Neuronal stem cell (in vitro differentiated cells): ENCODE measurements around the gene FSIP1.
A peak's percentile ranks its signal among the peaks of the same experiment; 100 is the strongest.

Experiments
- DNase-seq: peaks from one replicate; pipeline ENCODE4 v3.0.0-alpha.2; 2013; ENCODE audit warnings: low spot score
- H2AFZ ChIP-seq: one replicate; pipeline ENCODE4 v1.6.1; 2013; ENCODE audit warnings: mild to moderate bottlenecking, low read length, inconsistent platforms
- H2AK5ac ChIP-seq: 2 replicates; pipeline ENCODE4 v1.6.1; 2013; ENCODE audit warnings: low read depth, mild to moderate bottlenecking, inconsistent platforms, low read length, moderate library complexity, mixed read lengths
- H2BK120ac ChIP-seq: 2 replicates; pipeline ENCODE4 v1.6.1; 2013; ENCODE audit warnings: low read depth, mild to moderate bottlenecking, inconsistent platforms, low read length, moderate library complexity, mixed read lengths
- H2BK12ac ChIP-seq: one replicate; pipeline ENCODE4 v1.6.1; 2013; ENCODE audit warnings: low read length, inconsistent platforms
- H2BK15ac ChIP-seq: 2 replicates; pipeline ENCODE4 v1.6.1; 2013; ENCODE audit warnings: mild to moderate bottlenecking, low read length, inconsistent platforms, mixed read lengths
- H2BK5ac ChIP-seq: one replicate; pipeline ENCODE4 v1.6.1; 2013; ENCODE audit warnings: inconsistent platforms, mild to moderate bottlenecking, low read length, moderate library complexity
- H3K14ac ChIP-seq: one replicate; pipeline ENCODE4 v1.6.1; 2013; ENCODE audit warnings: low read length, inconsistent platforms
- H3K18ac ChIP-seq: 2 replicates; pipeline ENCODE4 v1.6.1; 2013; ENCODE audit warnings: low read length, inconsistent platforms
- H3K23ac ChIP-seq: 2 replicates; pipeline ENCODE4 v1.6.1; 2013; ENCODE audit warnings: low read depth, mild to moderate bottlenecking, mixed read lengths, low read length, inconsistent platforms; ENCODE audit not compliant: poor library complexity
- H3K27ac ChIP-seq: replicated peaks from 3 replicates; pipeline ENCODE4 v1.5.1; 2013; ENCODE audit warnings: low read length, inconsistent platforms
- H3K27me3 ChIP-seq, 3 experiments: 2 replicates each; pipeline ENCODE4 v1.6.1; 2013; ENCODE audit warnings: low read length in 3 of 3, mild to moderate bottlenecking in 2 of 3, inconsistent platforms in 1 of 3, low read depth in 1 of 3, mixed read lengths in 1 of 3, moderate library complexity in 1 of 3; ENCODE audit not compliant: control insufficient read depth in 3 of 3, insufficient read depth in 3 of 3
- H3K36me3 ChIP-seq, 2 donors: replicated peaks in 1 of 2; 2 replicates each; pipeline ENCODE4 v1.6.1; 2013; ENCODE audit warnings: low read length in 2 of 2; ENCODE audit not compliant: control insufficient read depth in 2 of 2, insufficient read depth in 2 of 2
- H3K4ac ChIP-seq: 2 replicates; pipeline ENCODE4 v1.6.1; 2013; ENCODE audit warnings: inconsistent platforms, mild to moderate bottlenecking, low read length, moderate library complexity
- H3K4me1 ChIP-seq, 2 donors: 1 replicate in 1 of 2; 2 replicates in 1 of 2; pipeline ENCODE4 v1.6.1; 2013; ENCODE audit warnings: low read length in 2 of 2, low read depth in 1 of 2; ENCODE audit not compliant: control insufficient read depth in 2 of 2, insufficient read depth in 1 of 2
- H3K4me2 ChIP-seq: one replicate; pipeline ENCODE4 v1.6.1; 2013; ENCODE audit warnings: mild to moderate bottlenecking, low read length, inconsistent platforms; ENCODE audit not compliant: insufficient read depth, poor library complexity, severe bottlenecking
- H3K4me3 ChIP-seq, 2 donors: 2 replicates each; pipeline ENCODE4 v1.5.1; 2013; ENCODE audit warnings: low read length in 2 of 2, mild to moderate bottlenecking in 2 of 2, inconsistent platforms in 1 of 2, moderate library complexity in 1 of 2
- H3K79me1 ChIP-seq: one replicate; pipeline ENCODE4 v1.6.1; 2013; ENCODE audit warnings: low read depth, mild to moderate bottlenecking, inconsistent platforms, low read length, moderate library complexity
- H3K9ac ChIP-seq: one replicate; pipeline ENCODE4 v1.6.1; 2013; ENCODE audit warnings: mild to moderate bottlenecking, low read depth, low read length, inconsistent platforms; ENCODE audit not compliant: poor library complexity
- H3K9me3 ChIP-seq, 2 donors: replicated peaks in 1 of 2; 2 replicates each; pipeline versions ENCODE3 to v1.6.1; 2013; ENCODE audit warnings: low read length in 2 of 2, mild to moderate bottlenecking in 2 of 2, inconsistent platforms in 1 of 2, low read depth in 1 of 2, mixed read lengths in 1 of 2, moderate library complexity in 1 of 2; ENCODE audit not compliant: control insufficient read depth in 2 of 2, insufficient read depth in 1 of 2
- H4K8ac ChIP-seq: one replicate; pipeline ENCODE4 v1.6.1; 2013; ENCODE audit warnings: low read depth, mild to moderate bottlenecking, inconsistent platforms, low read length, moderate library complexity
- H4K91ac ChIP-seq: one replicate; pipeline ENCODE4 v1.6.1; 2013; ENCODE audit warnings: low read length, low read depth, mild to moderate bottlenecking, inconsistent platforms; ENCODE audit not compliant: poor library complexity
- WGBS, 2 donors: extraction: QIAGEN DNeasy Blood & Tissue Kit; methylation state at CpG; one replicate each; pipeline ENCODE4 v1.1.7; 2013; ENCODE audit warnings: missing lambda C conversion rate in 2 of 2, mixed read lengths in 1 of 2; ENCODE audit not compliant: insufficient read length in 2 of 2, insufficient replicate concordance in 1 of 2; ENCODE audit errors: extremely low coverage in 2 of 2; 5-methylcytosine and 5-hydroxymethylcytosine counted together

The FSIP1 gene

GRCh38 chr15:39645976-39646257, 136.7 kb downstream of the FSIP1 start:
- peak overlapping the region; percentile 69 for H3K18ac ChIP-seq
- H3K27ac ChIP-seq, result no peak overlapping the region
- H3K14ac ChIP-seq, result peak overlapping the region; percentile 32
- peak overlapping the region; percentile 73 for H2AK5ac ChIP-seq
- no peak overlapping the region for H2BK120ac ChIP-seq
- peak overlapping the region; percentile 84 for H2BK15ac ChIP-seq
- H2AFZ ChIP-seq, result no peak overlapping the region
- H3K9me3 ChIP-seq, result no peaks in the 10 kb centered on the region
- H3K36me3 ChIP-seq, result no peaks in the 10 kb centered on the region
- H4K8ac ChIP-seq, result no peak overlapping the region
- H3K4me1 ChIP-seq, result peaks cover 8 to 15% of the 10 kb centered on the region in 2 donors
- H3K23ac ChIP-seq, result peak overlapping the region; percentile 1
- H3K4ac ChIP-seq, result peak overlapping the region; percentile 90
- H3K4me3 ChIP-seq, result no peak overlapping the region
- H3K79me1 ChIP-seq, result no peaks in the 10 kb centered on the region
- peak overlapping the region; percentile 43 for H2BK5ac ChIP-seq
- peak overlapping the region; percentile 40 for H4K91ac ChIP-seq
- no peak overlapping the region for H3K4me2 ChIP-seq
- H3K27me3 ChIP-seq, result no peaks in the 10 kb centered on the region
- no peak overlapping the region for H3K9ac ChIP-seq
- no CpG with 5 or more reads among the region's 2 CpGs for WGBS, 2 donors
- DNase-seq, result no peak
- H2BK12ac ChIP-seq, result no peak overlapping the region

DNA sequence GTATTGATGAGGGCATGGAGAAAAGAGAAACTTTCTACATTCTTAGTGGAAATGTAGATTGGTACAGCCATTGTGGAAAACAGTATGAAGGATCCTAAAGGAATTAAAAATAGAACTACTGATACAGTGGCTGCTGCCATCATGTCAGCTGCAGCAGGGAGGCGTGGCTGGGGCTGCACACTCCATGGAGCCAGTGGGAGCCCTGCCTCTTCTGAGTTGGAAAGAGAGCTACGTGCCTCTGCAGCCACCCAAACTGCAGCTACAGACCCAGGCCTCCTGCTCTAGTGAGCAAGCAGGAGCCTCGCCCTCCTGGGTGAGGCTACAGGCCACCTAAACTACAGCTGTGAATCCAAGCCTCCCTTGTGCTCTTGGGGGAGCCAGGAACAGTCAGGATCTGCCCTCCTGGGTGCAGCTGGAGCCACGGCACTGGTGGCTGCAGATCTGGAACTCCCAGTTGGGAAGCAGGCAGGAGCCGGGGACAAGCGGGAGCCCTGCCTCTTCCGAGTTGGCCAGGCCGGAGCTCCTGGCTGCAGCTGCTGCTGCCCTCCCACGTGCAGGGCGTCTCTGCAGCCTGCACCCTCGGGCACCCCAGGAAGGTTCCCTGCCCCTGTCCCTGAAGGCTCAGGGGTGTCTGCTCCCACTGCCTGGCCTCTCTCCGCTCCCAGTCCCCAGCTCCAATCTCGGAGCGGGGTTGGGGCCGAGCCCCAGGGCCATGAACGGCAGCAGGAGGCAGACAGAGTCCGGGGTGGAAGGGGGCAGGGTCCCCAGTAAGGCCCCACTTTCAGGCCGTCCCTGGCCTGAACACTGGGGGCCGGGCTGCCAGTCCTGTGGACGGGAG, 137.3 kb downstream of the FSIP1 start:
- no peak overlapping the region for H3K27ac ChIP-seq
- H3K79me1 ChIP-seq, result no peaks in the 10 kb centered on the region
- H3K14ac ChIP-seq, result peak overlapping the region; percentile 32
- H3K9ac ChIP-seq, result no peak overlapping the region
- H3K36me3 ChIP-seq, result no peaks in the 10 kb centered on the region
- peak overlapping the region; percentile 84 for H2BK15ac ChIP-seq
- H3K4ac ChIP-seq, result peak overlapping the region; percentile 90
- H3K23ac ChIP-seq, result peak overlapping the region; percentile 1
- peak overlapping the region; percentile 92 for H3K18ac ChIP-seq
- H3K4me2 ChIP-seq, result no peak overlapping the region
- peaks cover 8 to 15% of the 10 kb centered on the region in 2 donors for H3K4me1 ChIP-seq
- peak overlapping the region; percentile 64 for H4K91ac ChIP-seq
- peak overlapping the region; percentile 10 for H2BK120ac ChIP-seq
- DNase-seq, result no peak
- peak overlapping the region; percentile 43 for H2BK5ac ChIP-seq
- H3K4me3 ChIP-seq, result no peak overlapping the region
- H3K9me3 ChIP-seq, result no peaks in the 10 kb centered on the region
- H2AK5ac ChIP-seq, result peak overlapping the region; percentile 73
- H2AFZ ChIP-seq, result peak overlapping the region; percentile 71
- no peaks in the 10 kb centered on the region for H3K27me3 ChIP-seq
- peak overlapping the region; percentile 94 for H2BK12ac ChIP-seq
- WGBS, 2 donors, result no CpG with 5 or more reads among the region's 20 CpGs
- H4K8ac ChIP-seq, result peak overlapping the region; percentile 89

DNA sequence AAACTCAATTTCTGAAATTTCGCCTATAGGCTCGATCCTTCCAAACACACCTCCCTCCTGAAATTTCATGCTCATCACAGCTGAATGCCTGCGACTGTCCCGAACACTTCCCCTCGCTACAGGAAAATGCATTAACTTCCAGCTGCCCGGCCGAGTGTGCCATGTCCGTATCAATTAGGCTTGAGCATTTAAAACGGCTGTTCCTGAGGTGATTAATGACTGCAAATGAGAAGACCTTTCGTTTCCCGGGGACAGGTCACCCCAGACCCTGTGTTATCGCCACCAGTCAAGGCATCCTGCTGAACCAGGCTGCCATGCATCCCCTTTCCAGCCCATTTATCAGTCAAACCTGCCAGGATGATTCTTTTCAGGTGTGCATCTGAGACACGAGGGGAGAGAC, 138.5 kb downstream of the FSIP1 start:
- no peak overlapping the region for H3K9ac ChIP-seq
- H4K91ac ChIP-seq, result no peak overlapping the region
- H3K9me3 ChIP-seq, result no peaks in the 10 kb centered on the region
- no peak overlapping the region for H2BK120ac ChIP-seq
- H3K27ac ChIP-seq, result no peak overlapping the region
- H2AFZ ChIP-seq, result no peak overlapping the region
- H3K4ac ChIP-seq, result no peak overlapping the region
- WGBS, 2 donors, result no CpG with 5 or more reads among the region's 13 CpGs
- H3K36me3 ChIP-seq, result no peaks in the 10 kb centered on the region
- H3K4me2 ChIP-seq, result no peak overlapping the region
- H3K14ac ChIP-seq, result no peak overlapping the region
- H3K18ac ChIP-seq, result no peak overlapping the region
- H3K4me3 ChIP-seq, result no peak overlapping the region
- H2BK5ac ChIP-seq, result no peak overlapping the region
- no peak overlapping the region for H2BK15ac ChIP-seq
- H2AK5ac ChIP-seq, result no peak overlapping the region
- peaks cover 10 to 15% of the 10 kb centered on the region in 2 donors for H3K4me1 ChIP-seq
- no peaks in the 10 kb centered on the region for H3K79me1 ChIP-seq
- no peak for DNase-seq
- H3K27me3 ChIP-seq, result no peaks in the 10 kb centered on the region
- no peak overlapping the region for H4K8ac ChIP-seq
- no peak overlapping the region for H3K23ac ChIP-seq
- no peak overlapping the region for H2BK12ac ChIP-seq

DNA sequence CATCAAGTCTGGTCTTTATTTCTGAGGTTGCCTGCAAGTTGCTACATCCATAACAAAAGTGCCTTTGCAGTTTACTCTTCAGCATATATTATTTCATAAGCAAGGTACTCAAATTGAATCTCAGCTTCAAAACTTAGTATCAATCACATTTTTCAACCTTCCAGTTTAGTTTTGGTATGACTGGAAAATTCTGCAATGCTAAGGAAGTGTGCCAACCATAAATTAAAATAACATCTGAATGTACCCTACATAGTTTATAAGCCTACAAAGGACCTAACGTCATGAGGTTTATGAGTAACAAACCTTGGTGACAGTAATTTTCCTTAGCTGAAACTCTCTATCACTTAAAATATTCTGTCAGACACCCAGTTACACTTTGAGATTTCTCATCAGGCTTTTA, 138.9 kb downstream of the FSIP1 start:
- Histone ChIP-seq H3K27me3 (no peaks in the 10 kb centered on the region), H2AK5ac (no peak overlapping the region), H3K4me1 (peaks cover 10 to 15% of the 10 kb centered on the region in 2 donors), H3K14ac (no peak overlapping the region), H3K9me3 (no peaks in the 10 kb centered on the region), H4K91ac (no peak overlapping the region), H2BK5ac (no peak overlapping the region), H3K18ac (no peak overlapping the region), H3K23ac (no peak overlapping the region), H3K4ac (no peak overlapping the region), H3K4me2 (no peak overlapping the region), H3K9ac (no peak overlapping the region), H3K4me3 (no peak overlapping the region), H2BK12ac (no peak overlapping the region), H2AFZ (no peak overlapping the region), H4K8ac (no peak overlapping the region), H2BK15ac (no peak overlapping the region), H3K36me3 (no peaks in the 10 kb centered on the region), H3K27ac (no peak overlapping the region), H2BK120ac (no peak overlapping the region), H3K79me1 (no peaks in the 10 kb centered on the region)
- DNase-seq, result no peak
- WGBS, 2 donors, result no CpG with 5 or more reads among the region's 1 CpG
